Spleen (tissue), 11 donors: ENCODE measurements around the gene CRACR2A. TPM values are rescaled to one million over a fixed set of nuclear protein-coding genes. Genes with fewer than 3 reads are reported as not detected.

Experiments
- DNase-seq: peaks from one replicate; pipeline ENCODE4 v3.0.0-alpha.2; 2020
- H3K27ac ChIP-seq, 8 donors: fragments of 200-600 bp; sonication (generic) in 7 of 8; 1 replicate in 4 of 8; 2 replicates in 4 of 8; pipeline versions ENCODE4 v1.5.0 to v1.8.0; 2016 to 2021; ENCODE audit warnings: inconsistent platforms in 4 of 8, mild to moderate bottlenecking in 4 of 8, moderate library complexity in 1 of 8
- H3K27me3 ChIP-seq, 7 donors: fragments of 200-600 bp; sonication (generic) in 6 of 7; replicated peaks in 1 of 7; 1 replicate in 4 of 7; 2 replicates in 3 of 7; pipeline versions ENCODE4 v1.5.0 to v1.8.0; 2016 to 2021; ENCODE audit warnings: inconsistent platforms in 3 of 7, mild to moderate bottlenecking in 1 of 7
- H3K36me3 ChIP-seq, 6 donors: fragments of 200-600 bp; sonication (generic) in 5 of 6; 1 replicate in 4 of 6; 2 replicates in 2 of 6; pipeline versions ENCODE4 v1.5.0 to v1.8.0; 2016 to 2021; ENCODE audit warnings: inconsistent platforms in 2 of 6
- H3K4me1 ChIP-seq, 6 donors: fragments of 200-600 bp; sonication (generic) in 5 of 6; 1 replicate in 3 of 6; 2 replicates in 3 of 6; pipeline versions ENCODE4 v1.5.0 to v1.8.0; 2016 to 2021; ENCODE audit warnings: inconsistent platforms in 3 of 6
- H3K4me3 ChIP-seq, 8 donors: fragments of 200-600 bp; sonication (generic) in 7 of 8; 1 replicate in 4 of 8; 2 replicates in 4 of 8; pipeline versions ENCODE4 v1.5.0 to v1.8.0; 2016 to 2021; ENCODE audit warnings: inconsistent platforms in 4 of 8, mild to moderate bottlenecking in 4 of 8, moderate library complexity in 2 of 8
- H3K9me3 ChIP-seq, 8 donors: fragments of 200-600 bp; sonication (generic) in 7 of 8; 1 replicate in 4 of 8; 2 replicates in 4 of 8; pipeline versions ENCODE4 v1.5.0 to v1.8.0; 2016 to 2021; ENCODE audit warnings: inconsistent platforms in 4 of 8
- CTCF ChIP-seq, 11 experiments: fragments of 200-600 bp in 7 of 11; fragments of 450-650 bp in 4 of 11; sonication (generic) in 4 of 11; IDR thresholded peaks in 8 of 11; conservative IDR thresholded peaks in 3 of 11; 1 replicate in 7 of 11; 2 replicates in 4 of 11; pipeline versions ENCODE4 v1.4.0 to v1.8.0; 2016 to 2021; ENCODE audit warnings: antibody characterized with exemption in 11 of 11, inconsistent platforms in 4 of 11, mild to moderate bottlenecking in 1 of 11
- POLR2A ChIP-seq, 3 donors: fragments of 450-650 bp; IDR thresholded peaks; one replicate each; pipeline ENCODE4 v1.5.1; 2017; ENCODE audit warnings: antibody characterized with exemption in 3 of 3, mild to moderate bottlenecking in 1 of 3
- POLR2AphosphoS5 ChIP-seq, 3 donors: sonication (generic); formaldehyde crosslinking; IDR thresholded peaks; one replicate each; pipeline ENCODE4 v1.5.1; 2017; ENCODE audit warnings: antibody characterized with exemption in 3 of 3
- WGBS, 5 donors: extraction: QIAGEN DNeasy Blood & Tissue Kit in 3 of 5; methylation state at CpG; one replicate each; pipeline versions ENCODE4 v1.1.5 to v1.1.7; 2013 to 2018; 5-methylcytosine and 5-hydroxymethylcytosine counted together
- intact Hi-C: fragments of 100-400 bp; cut with DNase I; formaldehyde crosslinking; loops from one replicate; pipeline ENCODE4 v1.15.0; 2023; ENCODE audit warnings: low total_unique reads
- polyA plus RNA-seq, 3 donors: library from polyadenylated mRNA; stranded (reverse); fragments of 200-250 nt; gene quantifications; one replicate each; pipeline ENCODE4 v1.2.1, GENCODE V29; 2013
- total RNA-seq, 7 donors: library from RNA; depleted of rRNA in 3 of 7; stranded (reverse); fragments of >200 nt in 3 of 7; fragmentation: NEBNext Ultra II Directional in 4 of 7; extraction: Animal tissue kit (Norgen Biotek cat#: 25700) in 4 of 7; gene quantifications; one replicate each; pipeline versions ENCODE4 v1.1.0 to v1.2.1, GENCODE V29; 2016 to 2021
- donor health status: healthy with polysubstance abuse.
- donor health status: DM: no; HTN: no; CAD: no; lungs with moderate emphysema.
- donor health status: DM: no; HTN: no; CAD: no.
- donor health status: Bipolar disorder and iron deficiency.
- donor health status: healthy.
- donor health status: DM: no; HTN: no; CAD: no.
- donor health status: DM: yes; HTN: yes; CAD: no.

Gene CRACR2A
- total and polyA plus RNA-seq, 10 donors: 3.3 to 27.6 (median 21.1) TPM

- Histone ChIP-seq H3K27me3 (no peaks in the 10 kb centered on the region), H3K27ac (peak overlapping the region in 3 of 8 donors; percentile 7 to 48 (median 13)), H3K4me3 (no peak overlapping the region), H3K36me3 (peaks cover 0 to 38% (median 5%) of the 10 kb centered on the region in 6 donors), H3K4me1 (peaks cover 0 to 64% (median 23%) of the 10 kb centered on the region in 6 donors), H3K9me3 (peaks cover 0 to 11% (median 4%) of the 10 kb centered on the region in 8 donors)
- TF ChIP-seq POLR2A (IDR thresholded peaks at IDR 0.05) (no peak), POLR2AphosphoS5 (IDR thresholded peaks at IDR 0.05) (no peak), CTCF (IDR thresholded peaks at IDR 0.05 in 8 of 11, conservative IDR thresholded peaks at IDR 0.05 in 3 of 11) (no peak)
- WGBS, 5 donors: 82 to 89% (median 87%) methylated on average over 4 to 5 of the region's 5 CpGs
- DNase-seq: no peak
- intact Hi-C loops: no loop called here
Measured at GRCh38 chr12:3747976-3748619, 4.8 kb downstream of the CRACR2A start.

- 55 to 93% (median 73%) methylated on average over 6 of the region's 6 CpGs for WGBS, 5 donors
- no peak overlapping the region for H3K4me3 ChIP-seq
- peak overlapping the region in 3 of 8 donors; percentile 7 to 48 (median 13) for H3K27ac ChIP-seq
- no peaks in the 10 kb centered on the region for H3K27me3 ChIP-seq
- intact Hi-C loops: no loop called here
- peaks cover 0 to 42% (median 5%) of the 10 kb centered on the region in 6 donors for H3K36me3 ChIP-seq
- peaks cover 0 to 58% (median 19%) of the 10 kb centered on the region in 6 donors for H3K4me1 ChIP-seq
- no peak for DNase-seq
- peaks cover 0 to 11% (median 4%) of the 10 kb centered on the region in 8 donors for H3K9me3 ChIP-seq
- TF ChIP-seq POLR2AphosphoS5 (IDR thresholded peaks at IDR 0.05): no peak
- no peak for TF ChIP-seq CTCF (IDR thresholded peaks at IDR 0.05 in 8 of 11, conservative IDR thresholded peaks at IDR 0.05 in 3 of 11)
- TF ChIP-seq POLR2A (IDR thresholded peaks at IDR 0.05): no peak
Measured at GRCh38 chr12:3747543-3747942, 5.4 kb downstream of the CRACR2A start.

GRCh38 chr12:3746758-3747157, 6.2 kb downstream of the CRACR2A start:
- TF ChIP-seq POLR2A (IDR thresholded peaks at IDR 0.05) (no peak), POLR2AphosphoS5 (IDR thresholded peaks at IDR 0.05) (no peak), CTCF (IDR thresholded peaks at IDR 0.05 in 8 of 11, conservative IDR thresholded peaks at IDR 0.05 in 3 of 11) (no peak)
- DNase-seq: no peak
- peaks cover 0 to 51% (median 11%) of the 10 kb centered on the region in 6 donors for H3K4me1 ChIP-seq
- peaks cover 0 to 11% (median 4%) of the 10 kb centered on the region in 8 donors for H3K9me3 ChIP-seq
- intact Hi-C loops: no loop called here
- no peaks in the 10 kb centered on the region for H3K27me3 ChIP-seq
- no peak overlapping the region for H3K4me3 ChIP-seq
- WGBS, 5 donors: 95 to 100% (median 97%) methylated on average over 4 of the region's 4 CpGs
- H3K36me3 ChIP-seq: peaks cover 0 to 50% (median 6%) of the 10 kb centered on the region in 6 donors
- H3K27ac ChIP-seq: no peak overlapping the region

GRCh38 chr12:3745152-3745551, 7.8 kb downstream of the CRACR2A start:
- Histone ChIP-seq H3K4me3 (no peak overlapping the region), H3K9me3 (peaks cover 0 to 11% (median 4%) of the 10 kb centered on the region in 8 donors), H3K27ac (peak overlapping the region in 2 of 8 donors; percentile 17 to 43), H3K27me3 (no peaks in the 10 kb centered on the region), H3K36me3 (peaks cover 0 to 59% (median 6%) of the 10 kb centered on the region in 6 donors), H3K4me1 (peaks cover 0 to 35% (median 0%) of the 10 kb centered on the region in 6 donors)
- intact Hi-C loops: no loop called here
- TF ChIP-seq CTCF (IDR thresholded peaks at IDR 0.05 in 8 of 11, conservative IDR thresholded peaks at IDR 0.05 in 3 of 11): no peak
- no peak for TF ChIP-seq POLR2AphosphoS5 (IDR thresholded peaks at IDR 0.05)
- no peak for TF ChIP-seq POLR2A (IDR thresholded peaks at IDR 0.05)
- no peak for DNase-seq
- WGBS, 5 donors: 83 to 98% (median 94%) methylated on average over 6 of the region's 6 CpGs
